ENCODE results near the gene TESMIN.

GRCh38 chr11:68692871-68693483, 58.3 kb downstream of the TESMIN start:
- TF ChIP-seq CTCF (IDR thresholded peaks at IDR 0.05), result no peak
- TF ChIP-seq NFYB (CRISPR knock-in tag; conservative IDR thresholded peaks at IDR 0.05; ENCODE audit: low read depth), result no peak
- no peak for TF ChIP-seq ZNF425 (CRISPR knock-in tag; conservative IDR thresholded peaks at IDR 0.05)
- TF ChIP-seq KAT7 (CRISPR knock-in tag; IDR thresholded peaks at IDR 0.05; ENCODE audit: borderline replicate concordance), result no peak
